VCaP (cell line): Measurements from ENCODE around the gene PDXK.

Source experiments
- H3K27ac ChIP-seq: fragments of 450-650 bp; 2 replicates; pipeline ENCODE4 v1.5.1; 2017
- CTCF ChIP-seq: fragments of 450-650 bp; conservative IDR thresholded peaks from 2 replicates; pipeline ENCODE4 v1.5.1; 2017; ENCODE audit warnings: mild to moderate bottlenecking, moderate library complexity

The PDXK gene

GRCh38 chr21:43734928-43735229 lies 15.9 kb downstream of the PDXK start:
- H3K27ac ChIP-seq, result 0 out of 2 replicates have a peak overlapping the region, but pooled peaks have one; percentile 3
- TF ChIP-seq CTCF, result no peak

- no peak overlapping the region for H3K27ac ChIP-seq
- TF ChIP-seq CTCF, result no peak
These were observed 16.5 kb downstream of the PDXK start for GRCh38 chr21:43735236-43736091.

- TF ChIP-seq CTCF, result no peak
- H3K27ac ChIP-seq, result no peak overlapping the region
These were observed 17.4 kb downstream of the PDXK start for GRCh38 chr21:43736224-43736883.

- H3K27ac ChIP-seq, result peak overlapping the region; percentile 50
These were observed 18.4 kb downstream of the PDXK start for GRCh38 chr21:43737158-43737950.

GRCh38 chr21:43739621-43740435 lies 20.9 kb downstream of the PDXK start:
- no peak for TF ChIP-seq CTCF
- H3K27ac ChIP-seq, result no peak overlapping the region

More at GRCh38 chr21:43737158-43737950, 18.4 kb downstream of the PDXK start:
- TF ChIP-seq CTCF, result no peak

GRCh38 chr21:43740497-43741156 lies 21.7 kb downstream of the PDXK start:
- H3K27ac ChIP-seq, result no peak overlapping the region
- TF ChIP-seq CTCF, result no peak
